Measurements from ENCODE around the gene ASF1B. TPM values are rescaled to one million over a fixed set of nuclear protein-coding genes. Genes with fewer than 3 reads are reported as not detected.

ASF1B gene
- total RNA-seq, 4 donors from 2014 or later, result 3.2 to 25.6 (median 14.2) TPM

DNA sequence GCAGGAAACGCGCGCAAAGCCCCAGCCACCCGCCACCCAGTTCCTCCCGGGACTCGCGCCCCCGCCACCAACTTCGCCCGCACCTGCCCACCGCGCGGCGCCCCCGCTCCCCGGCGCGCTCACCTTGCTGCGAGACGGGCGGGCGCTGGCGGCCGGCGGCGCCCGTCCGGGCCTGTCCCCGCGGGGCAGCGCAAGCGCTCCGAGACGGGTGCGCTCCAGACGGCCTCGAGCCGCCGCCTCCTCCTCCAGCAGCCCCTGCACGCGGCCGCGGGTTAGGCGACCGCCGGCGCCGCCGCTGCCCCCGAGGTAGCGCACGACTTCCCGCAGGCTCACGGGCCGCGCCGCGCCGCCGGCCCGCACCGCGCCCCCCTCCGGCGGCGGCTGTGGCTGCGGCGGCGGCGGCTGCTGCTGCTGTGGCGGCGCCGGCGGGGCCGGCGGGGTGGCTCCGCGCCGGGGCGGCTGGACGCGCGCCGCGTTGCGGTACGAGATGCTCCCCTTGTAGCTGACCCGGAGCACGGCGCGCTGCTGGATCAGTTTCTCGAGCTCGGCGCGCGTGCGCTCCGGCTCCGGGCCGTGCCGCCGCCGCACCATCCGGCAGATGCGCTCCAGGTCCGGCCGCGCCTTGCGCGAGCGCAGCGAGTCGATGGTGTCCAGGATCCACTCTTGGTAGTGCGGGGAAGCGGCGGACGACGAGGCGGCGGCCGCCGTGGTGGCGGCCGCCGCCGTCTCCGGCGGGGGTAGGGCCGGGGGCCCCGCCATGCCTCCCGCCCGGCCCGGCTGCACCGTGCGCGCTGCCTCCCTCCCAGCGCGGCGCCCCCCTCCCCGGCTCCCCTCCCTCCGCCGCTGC lies 46.5 kb downstream of the ASF1B start:
- TF ChIP-seq, protein P1, sequence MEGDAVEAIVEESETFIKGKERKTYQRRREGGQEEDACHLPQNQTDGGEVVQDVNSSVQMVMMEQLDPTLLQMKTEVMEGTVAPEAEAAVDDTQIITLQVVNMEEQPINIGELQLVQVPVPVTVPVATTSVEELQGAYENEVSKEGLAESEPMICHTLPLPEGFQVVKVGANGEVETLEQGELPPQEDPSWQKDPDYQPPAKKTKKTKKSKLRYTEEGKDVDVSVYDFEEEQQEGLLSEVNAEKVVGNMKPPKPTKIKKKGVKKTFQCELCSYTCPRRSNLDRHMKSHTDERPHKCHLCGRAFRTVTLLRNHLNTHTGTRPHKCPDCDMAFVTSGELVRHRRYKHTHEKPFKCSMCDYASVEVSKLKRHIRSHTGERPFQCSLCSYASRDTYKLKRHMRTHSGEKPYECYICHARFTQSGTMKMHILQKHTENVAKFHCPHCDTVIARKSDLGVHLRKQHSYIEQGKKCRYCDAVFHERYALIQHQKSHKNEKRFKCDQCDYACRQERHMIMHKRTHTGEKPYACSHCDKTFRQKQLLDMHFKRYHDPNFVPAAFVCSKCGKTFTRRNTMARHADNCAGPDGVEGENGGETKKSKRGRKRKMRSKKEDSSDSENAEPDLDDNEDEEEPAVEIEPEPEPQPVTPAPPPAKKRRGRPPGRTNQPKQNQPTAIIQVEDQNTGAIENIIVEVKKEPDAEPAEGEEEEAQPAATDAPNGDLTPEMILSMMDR (IDR thresholded peaks at IDR 0.05), result peak in 3 of 6 experiments; percentile 3 to 16 (median 15)
- TF ChIP-seq POLR2A (IDR thresholded peaks at IDR 0.05), result no peak
- H3K4me3 ChIP-seq, result peak overlapping the region; percentile 64 to 98 (median 84)
- 2% methylated on average over 22 of the region's 142 CpGs; no CpG with 5 or more reads in 1 of the 2 donors for WGBS, 2 donors

DNA sequence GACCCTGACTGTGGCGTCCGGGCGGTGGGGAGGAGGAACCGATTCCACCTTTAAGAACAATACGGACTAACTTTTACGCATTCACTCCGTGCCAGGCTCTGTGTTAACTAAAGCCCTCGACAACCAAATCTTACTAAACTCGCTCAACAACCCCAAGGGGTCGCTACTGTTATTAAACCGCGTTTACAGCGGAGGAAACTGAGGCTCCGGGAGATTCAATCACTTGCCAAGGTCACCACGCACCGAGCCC lies 47.1 kb downstream of the ASF1B start:
- no peak for DNase-seq
- intact Hi-C loops (cut with DNase I), result no loop called here

More for the DNA sequence above, 46.5 kb downstream of the ASF1B start:
- H3K9me3 ChIP-seq, result peaks cover 0 to 12% (median 5%) of the 10 kb centered on the region in 3 donors
- no peak for DNase-seq
- H3K27ac ChIP-seq, result peak overlapping the region; percentile 88 to 98 (median 92)
- intact Hi-C loops (cut with DNase I), result no loop called here
- peaks cover 10 to 24% (median 11%) of the 10 kb centered on the region in 3 donors for H3K4me1 ChIP-seq
- H3K27me3 ChIP-seq, result no peaks in the 10 kb centered on the region
- H3K36me3 ChIP-seq, result peaks cover 0 to 26% (median 5%) of the 10 kb centered on the region in 3 donors

DNA sequence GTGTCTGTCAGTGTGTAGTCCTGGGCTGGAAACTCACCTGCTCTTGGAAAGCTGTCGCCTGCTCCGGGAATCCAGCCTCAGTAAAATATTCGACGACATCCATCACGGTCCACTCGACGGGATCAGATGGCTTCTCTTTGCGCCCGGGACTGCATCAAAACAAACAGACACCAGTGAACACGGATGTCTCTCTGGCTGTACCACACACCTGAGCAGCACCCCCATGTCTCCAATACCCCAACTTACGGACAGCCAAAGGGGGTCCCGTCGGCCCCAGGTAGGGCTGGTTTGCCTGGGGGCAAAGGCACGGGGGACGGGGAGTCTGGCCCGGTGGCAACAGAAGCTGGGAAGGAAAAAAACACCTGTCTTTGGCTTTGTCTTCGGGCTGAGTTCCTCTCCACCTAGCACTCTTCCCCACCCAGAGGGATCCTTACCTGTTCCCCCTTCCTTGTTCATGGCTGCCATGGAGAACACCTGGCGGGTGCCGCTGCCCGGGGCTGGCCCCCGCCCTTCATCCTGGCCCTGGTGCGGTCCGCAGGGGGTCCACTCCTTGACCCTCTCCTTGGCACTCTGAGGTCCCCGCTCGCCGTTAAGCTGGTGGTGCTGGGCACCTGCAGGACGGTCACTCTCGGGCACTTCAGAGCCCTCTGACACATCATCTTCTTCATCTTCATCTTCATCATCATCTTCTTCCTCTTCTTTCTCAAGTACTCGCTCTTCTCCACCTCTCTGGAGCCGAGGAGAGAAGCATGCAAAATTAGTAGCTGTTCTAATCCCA lies 47.6 kb downstream of the ASF1B start:
- TF ChIP-seq, protein P1 (IDR thresholded peaks at IDR 0.05), result no peak
- no peak for TF ChIP-seq POLR2A (IDR thresholded peaks at IDR 0.05)
- Histone ChIP-seq H3K4me3 (peak overlapping the region in 3 of 4 donors; percentile 64 to 98 (median 89)), H3K36me3 (peaks cover 0 to 26% (median 5%) of the 10 kb centered on the region in 3 donors), H3K4me1 (peaks cover 10 to 24% (median 11%) of the 10 kb centered on the region in 3 donors), H3K27ac (peak overlapping the region in 2 of 4 donors; percentile 96 to 98), H3K27me3 (no peaks in the 10 kb centered on the region), H3K9me3 (peaks cover 0 to 11% (median 5%) of the 10 kb centered on the region in 3 donors)
- WGBS, 2 donors, result 77 to 83% methylated on average over 25 to 26 of the region's 30 CpGs
- DNase-seq, result no peak
- intact Hi-C loops (cut with DNase I), result no loop called here

More for the DNA sequence above, 47.1 kb downstream of the ASF1B start:
- 4 to 12% methylated on average over 14 of the region's 16 CpGs for WGBS, 2 donors
- H3K27ac ChIP-seq, result peak overlapping the region; percentile 10 to 98 (median 92)
- peaks cover 0 to 12% (median 5%) of the 10 kb centered on the region in 3 donors for H3K9me3 ChIP-seq
- peaks cover 0 to 26% (median 5%) of the 10 kb centered on the region in 3 donors for H3K36me3 ChIP-seq
- peaks cover 10 to 24% (median 11%) of the 10 kb centered on the region in 3 donors for H3K4me1 ChIP-seq
- no peaks in the 10 kb centered on the region for H3K27me3 ChIP-seq
- TF ChIP-seq, protein P1 (IDR thresholded peaks at IDR 0.05), result no peak
- no peak for TF ChIP-seq POLR2A (IDR thresholded peaks at IDR 0.05)
- peak overlapping the region; percentile 64 to 98 (median 84) for H3K4me3 ChIP-seq

DNA sequence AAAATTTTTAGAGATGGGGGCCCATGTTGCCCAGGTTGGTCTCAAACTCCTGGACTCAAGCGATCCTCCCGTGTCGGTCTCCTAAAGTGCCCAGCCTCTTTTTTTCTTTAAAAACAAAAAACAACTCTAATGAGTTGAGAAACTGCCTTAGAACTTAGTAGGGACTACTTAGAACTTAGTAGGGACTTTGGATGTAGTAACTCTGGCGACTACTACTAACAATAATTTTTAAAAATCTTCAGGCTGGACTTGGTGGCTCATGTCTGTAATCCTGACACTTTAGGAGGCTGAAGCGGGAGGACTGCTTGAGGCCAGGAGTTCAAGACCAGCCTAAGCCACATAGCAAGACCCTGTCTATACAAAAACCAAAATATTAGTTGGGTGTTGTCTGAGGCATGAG lies 50.3 kb downstream of the ASF1B start:
- DNase-seq, result no peak
- no peak for TF ChIP-seq POLR2A (IDR thresholded peaks at IDR 0.05)
- TF ChIP-seq, protein P1 (IDR thresholded peaks at IDR 0.05), result no peak
- Histone ChIP-seq H3K36me3 (peaks cover 0 to 26% (median 5%) of the 10 kb centered on the region in 3 donors), H3K27me3 (no peaks in the 10 kb centered on the region), H3K4me1 (peaks cover 13 to 30% (median 14%) of the 10 kb centered on the region in 3 donors), H3K9me3 (no peaks in the 10 kb centered on the region), H3K4me3 (no peak overlapping the region), H3K27ac (no peak overlapping the region)
- 90 to 98% methylated on average over 5 of the region's 5 CpGs for WGBS, 2 donors
- intact Hi-C loops (cut with DNase I), result no loop called here
